ENCODE measurements around the gene AOAH. TPM values are rescaled to one million over a fixed set of nuclear protein-coding genes. Genes with fewer than 3 reads are reported as not detected.

AOAH gene
- total RNA-seq, 1 experiment from 2014 or later = not detected

- Histone ChIP-seq H3K4me3 (ENCODE audit: low read depth, low read length, poor library complexity, severe bottlenecking) (no peak overlapping the region), H3K9me3 (ENCODE audit: low read depth, low read length, poor library complexity, severe bottlenecking) (no peaks in the 10 kb centered on the region), H3K27ac (ENCODE audit: low read depth, low read length, poor library complexity, severe bottlenecking) (no peak overlapping the region), H3K27me3 (replicated peaks; ENCODE audit: insufficient read depth, low read depth, low read length, poor library complexity) (no peaks in the 10 kb centered on the region), H3K36me3 (ENCODE audit: insufficient read depth, low read length, poor library complexity, severe bottlenecking) (no peaks in the 10 kb centered on the region), H3K4me1 (ENCODE audit: insufficient read depth, low read length, poor library complexity, severe bottlenecking) (no peaks in the 10 kb centered on the region)
- BruUV-seq (replicated peaks) = no TSS peak
- TF ChIP-seq EZH2 (IDR thresholded peaks at IDR 0.05; ENCODE audit: borderline replicate concordance, low read depth, low read length, poor library complexity, severe bottlenecking) = no peak
- ChIA-PET CTCF (no interaction called here), POLR2A (ENCODE audit: low non-redundant PET) (no interaction called here)
- no peak for DNase-seq (ENCODE audit: low spot score)
- intact Hi-C loops (cut with micrococcal nuclease; ENCODE audit: unreplicated experiment) = no loop called here
Measured at GRCh38 chr7:36654436-36654835, 69.9 kb downstream of the AOAH start.

- BruUV-seq (replicated peaks) = no TSS peak
- POLR2A ChIA-PET (ENCODE audit: low non-redundant PET) = no interaction called here
- intact Hi-C loops (cut with micrococcal nuclease; ENCODE audit: unreplicated experiment) = no loop called here
- Histone ChIP-seq H3K9me3 (ENCODE audit: low read depth, low read length, poor library complexity, severe bottlenecking) (no peaks in the 10 kb centered on the region), H3K27me3 (replicated peaks; ENCODE audit: insufficient read depth, low read depth, low read length, poor library complexity) (no peaks in the 10 kb centered on the region), H3K36me3 (ENCODE audit: insufficient read depth, low read length, poor library complexity, severe bottlenecking) (no peaks in the 10 kb centered on the region), H3K27ac (ENCODE audit: low read depth, low read length, poor library complexity, severe bottlenecking) (no peak overlapping the region), H3K4me3 (ENCODE audit: low read depth, low read length, poor library complexity, severe bottlenecking) (no peak overlapping the region), H3K4me1 (ENCODE audit: insufficient read depth, low read length, poor library complexity, severe bottlenecking) (no peaks in the 10 kb centered on the region)
- CTCF ChIA-PET = no interaction called here
- TF ChIP-seq, protein P1, sequence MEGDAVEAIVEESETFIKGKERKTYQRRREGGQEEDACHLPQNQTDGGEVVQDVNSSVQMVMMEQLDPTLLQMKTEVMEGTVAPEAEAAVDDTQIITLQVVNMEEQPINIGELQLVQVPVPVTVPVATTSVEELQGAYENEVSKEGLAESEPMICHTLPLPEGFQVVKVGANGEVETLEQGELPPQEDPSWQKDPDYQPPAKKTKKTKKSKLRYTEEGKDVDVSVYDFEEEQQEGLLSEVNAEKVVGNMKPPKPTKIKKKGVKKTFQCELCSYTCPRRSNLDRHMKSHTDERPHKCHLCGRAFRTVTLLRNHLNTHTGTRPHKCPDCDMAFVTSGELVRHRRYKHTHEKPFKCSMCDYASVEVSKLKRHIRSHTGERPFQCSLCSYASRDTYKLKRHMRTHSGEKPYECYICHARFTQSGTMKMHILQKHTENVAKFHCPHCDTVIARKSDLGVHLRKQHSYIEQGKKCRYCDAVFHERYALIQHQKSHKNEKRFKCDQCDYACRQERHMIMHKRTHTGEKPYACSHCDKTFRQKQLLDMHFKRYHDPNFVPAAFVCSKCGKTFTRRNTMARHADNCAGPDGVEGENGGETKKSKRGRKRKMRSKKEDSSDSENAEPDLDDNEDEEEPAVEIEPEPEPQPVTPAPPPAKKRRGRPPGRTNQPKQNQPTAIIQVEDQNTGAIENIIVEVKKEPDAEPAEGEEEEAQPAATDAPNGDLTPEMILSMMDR (conservative IDR thresholded peaks at IDR 0.05; ENCODE audit: low read depth, low read length) = no peak
- TF ChIP-seq EZH2 (IDR thresholded peaks at IDR 0.05; ENCODE audit: borderline replicate concordance, low read depth, low read length, poor library complexity, severe bottlenecking) = no peak
- DNase-seq (ENCODE audit: low spot score) = no peak
Measured at GRCh38 chr7:36653663-36654355, 70.5 kb downstream of the AOAH start.

DNA sequence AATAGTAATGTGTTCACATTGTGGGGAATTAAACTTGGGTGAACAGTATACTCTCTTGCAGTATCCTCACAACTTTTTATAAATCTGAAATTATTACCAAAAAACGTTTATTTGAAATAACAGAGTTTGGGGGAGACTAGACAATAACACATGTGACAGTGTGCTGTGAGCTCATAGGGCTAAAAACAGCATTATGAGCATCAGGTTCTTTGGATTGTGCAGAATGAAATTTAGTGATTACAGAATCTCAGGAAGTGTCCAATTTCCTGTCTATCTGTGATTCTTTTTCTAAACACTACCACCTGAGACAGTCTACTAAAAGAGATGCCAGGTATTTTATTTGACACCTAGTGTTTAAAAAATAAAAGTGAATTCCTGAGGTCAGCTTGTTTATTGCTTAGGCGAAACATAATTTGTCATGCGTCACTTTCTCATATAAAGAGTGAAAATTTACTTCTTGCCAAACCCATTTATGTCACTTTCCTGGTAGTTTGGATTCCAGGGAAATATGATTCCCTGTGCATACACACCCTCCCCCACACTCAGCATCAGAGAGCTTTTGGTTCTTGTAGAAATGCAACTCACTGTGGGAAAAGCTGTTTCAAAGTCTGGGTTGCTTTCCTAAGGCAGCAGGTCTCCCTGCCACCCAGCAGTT is 71.2 kb downstream of the AOAH start:
- no peak for TF ChIP-seq EZH2 (IDR thresholded peaks at IDR 0.05; ENCODE audit: borderline replicate concordance, low read depth, low read length, poor library complexity, severe bottlenecking)
- TF ChIP-seq, protein P1 (conservative IDR thresholded peaks at IDR 0.05; ENCODE audit: low read depth, low read length) = no peak
- POLR2A ChIA-PET (ENCODE audit: low non-redundant PET) = no interaction called here
- intact Hi-C loops (cut with micrococcal nuclease; ENCODE audit: unreplicated experiment) = no loop called here
- Histone ChIP-seq H3K9me3 (ENCODE audit: low read depth, low read length, poor library complexity, severe bottlenecking) (no peaks in the 10 kb centered on the region), H3K27ac (ENCODE audit: low read depth, low read length, poor library complexity, severe bottlenecking) (no peak overlapping the region), H3K36me3 (ENCODE audit: insufficient read depth, low read length, poor library complexity, severe bottlenecking) (no peaks in the 10 kb centered on the region), H3K4me3 (ENCODE audit: low read depth, low read length, poor library complexity, severe bottlenecking) (no peak overlapping the region), H3K4me1 (ENCODE audit: insufficient read depth, low read length, poor library complexity, severe bottlenecking) (no peaks in the 10 kb centered on the region), H3K27me3 (replicated peaks; ENCODE audit: insufficient read depth, low read depth, low read length, poor library complexity) (no peaks in the 10 kb centered on the region)
- BruUV-seq (replicated peaks) = no TSS peak
- CTCF ChIA-PET = no interaction called here
- DNase-seq (ENCODE audit: low spot score) = no peak
